ENCODE data around the gene LEFTY1. TPM values are rescaled to one million over a fixed set of nuclear protein-coding genes. Genes with fewer than 3 reads are reported as not detected.

The LEFTY1 gene
- total and polyA plus RNA-seq, 2 of the 4 experiments (the other 2 are of a cell fraction), result not detected

GRCh38 chr1:225887030-225887314 lies 2.0 kb downstream of the LEFTY1 start:
- dilution Hi-C loops (cut with HindIII; ENCODE audit: low sequenced_read_pairs, unreplicated experiment), result no loop called here
- DNase-seq (no peak), ATAC-seq (ENCODE audit: low read depth) (no peak)
- H3K14ac ChIP-seq (replicated peaks; ENCODE audit: low read depth, low read length), result no peak overlapping the region
- no peaks in the 10 kb centered on the region; the same call in 1 of the 2 replicates for H4K20me1 ChIP-seq (ENCODE audit: insufficient read depth, low read length)
- H3K27ac ChIP-seq (ENCODE audit: insufficient read depth, low read length), result no peak overlapping the region
- no peak overlapping the region for H3K56ac ChIP-seq (ENCODE audit: extremely low read depth, insufficient read depth, low read length)
- H3K27me3 ChIP-seq (ENCODE audit: control insufficient read depth, insufficient read depth, low read length), result no peaks in the 10 kb centered on the region
- H3K9ac ChIP-seq (ENCODE audit: low read depth, low read length), result no peak overlapping the region
- peaks cover 0 to 8% of the 10 kb centered on the region in 2 experiments; a peak in 3 of 4 replicates for H3K79me1 ChIP-seq (ENCODE audit: low read depth in 1 of 2, low read length in 2 of 2)
- H3K9me1 ChIP-seq (ENCODE audit: insufficient read depth, low read length), result peaks cover 3% of the 10 kb centered on the region; the same call in 1 of the 2 replicates
- in situ Hi-C loops (cut with MboI; ENCODE audit: low sequenced_read_pairs), result no loop called here
- ChIA-PET CTCF (no interaction called here), POLR2A (ENCODE audit: unreplicated experiment) (no interaction called here)
- no peak overlapping the region for H3K4me3 ChIP-seq (ENCODE audit: insufficient read depth, low read depth, low read length)
- no peak overlapping the region for H3K23ac ChIP-seq (ENCODE audit: low read depth, low read length)
- H3K18ac ChIP-seq (ENCODE audit: low read depth, low read length), result no peak overlapping the region
- WGBS, 2 experiments (ENCODE audit: extremely low coverage in 2 of 2, insufficient read length in 1 of 2), result no CpG with 5 or more reads among the region's 7 CpGs
- H2AFZ ChIP-seq (replicated peaks; ENCODE audit: low read length, poor library complexity), result no peak overlapping the region
- no peak overlapping the region for H2BK20ac ChIP-seq (ENCODE audit: low read depth, low read length)
- intact Hi-C loops (cut with micrococcal nuclease), result no loop called here
- no peaks in the 10 kb centered on the region for H3K9me3 ChIP-seq (ENCODE audit: control insufficient read depth, insufficient read depth, low read length)
- no peak overlapping the region for H3K4ac ChIP-seq (ENCODE audit: low read depth, low read length)
- H2AK9ac ChIP-seq (replicated peaks; ENCODE audit: low read depth, low read length, poor library complexity), result no peak overlapping the region
- H4K8ac ChIP-seq (ENCODE audit: low read depth in 2 of 2, low read length in 2 of 2), result no peak overlapping the region
- H4K5ac ChIP-seq (ENCODE audit: low read depth, low read length), result no peak overlapping the region
- no TSS peak for BruUV-seq (replicated peaks)
- H4K91ac ChIP-seq (ENCODE audit: insufficient read depth, low read depth, low read length), result no peak overlapping the region
- no peak for TF ChIP-seq CHD1 (IDR thresholded peaks at IDR 0.05; ENCODE audit: low read depth, low read length)
- TF ChIP-seq RAD21 (IDR thresholded peaks at IDR 0.05; ENCODE audit: low read length), result no peak
- no peak for TF ChIP-seq NFE2L2 (IDR thresholded peaks at IDR 0.05; ENCODE audit: low read depth, low read length)
- TF ChIP-seq CTCF (conservative IDR thresholded peaks at IDR 0.05; ENCODE audit: low read depth, low read length), result no peak
- no peak for TF ChIP-seq RCOR1 (IDR thresholded peaks at IDR 0.05; ENCODE audit: insufficient replicate concordance, low read length)
- TF ChIP-seq CEBPB (IDR thresholded peaks at IDR 0.05; ENCODE audit: low read depth, low read length), result no peak
- TF ChIP-seq MAFK (IDR thresholded peaks at IDR 0.05; ENCODE audit: low read depth, low read length), result no peak
- no peak for TF ChIP-seq ELK1 (IDR thresholded peaks at IDR 0.05; ENCODE audit: borderline replicate concordance, low read depth, low read length)
- no peak for TF ChIP-seq MAZ (IDR thresholded peaks at IDR 0.05; ENCODE audit: borderline replicate concordance, low read depth, low read length)
- no peak for TF ChIP-seq BHLHE40 (IDR thresholded peaks at IDR 0.05; ENCODE audit: low read depth, low read length)
- no peak for TF ChIP-seq POLR2A (IDR thresholded peaks at IDR 0.05; ENCODE audit: low read depth, low read length)
- TF ChIP-seq SMC3 (IDR thresholded peaks at IDR 0.05; ENCODE audit: low read depth, low read length), result no peak
- TF ChIP-seq USF2 (IDR thresholded peaks at IDR 0.05; ENCODE audit: low read depth, low read length), result no peak
- TF ChIP-seq MXI1 (IDR thresholded peaks at IDR 0.05; ENCODE audit: borderline replicate concordance, low read depth, low read length), result no peak
- no peak for TF ChIP-seq FOS (IDR thresholded peaks at IDR 0.05; ENCODE audit: low read depth, low read length)
- no peak for TF ChIP-seq RFX5 (IDR thresholded peaks at IDR 0.05; ENCODE audit: low read depth, low read length)
- no peak overlapping the region for H2BK120ac ChIP-seq (ENCODE audit: low read depth, low read length)
- H3K36me3 ChIP-seq (ENCODE audit: control insufficient read depth, insufficient read depth, low read length), result no peaks in the 10 kb centered on the region
- no peak overlapping the region for H3K4me2 ChIP-seq (ENCODE audit: low read depth, low read length)
- H3K4me1 ChIP-seq (ENCODE audit: control insufficient read depth, insufficient read depth, low read length), result peaks cover 2% of the 10 kb centered on the region; the same call in 1 of the 2 replicates
- H2BK15ac ChIP-seq (ENCODE audit: low read depth, low read length), result no peak overlapping the region
- H2AK5ac ChIP-seq (ENCODE audit: low read depth, low read length), result no peak overlapping the region
- H2BK5ac ChIP-seq (ENCODE audit: low read depth, low read length, poor library complexity, severe bottlenecking), result no peak overlapping the region
